Gastroesophageal sphincter (tissue), 3 donors: ENCODE results near the gene NR3C1.

Source experiments
- CTCF ChIP-seq, 4 experiments: fragments of 200-600 bp in 2 of 4; fragments of 450-650 bp in 2 of 4; sonication (generic) in 1 of 4; IDR thresholded peaks; one replicate each; pipeline ENCODE4 v1.5.1; 2017 to 2019; ENCODE audit warnings: antibody characterized with exemption in 4 of 4, mild to moderate bottlenecking in 2 of 4, moderate library complexity in 2 of 4
- EP300 ChIP-seq: sonication (generic); formaldehyde crosslinking; IDR thresholded peaks from one replicate; pipeline ENCODE4 v1.6.1; 2017; ENCODE audit warnings: antibody characterized with exemption, mild to moderate bottlenecking
- POLR2A ChIP-seq, 2 donors: fragments of 450-650 bp; IDR thresholded peaks; one replicate each; pipeline ENCODE4 v1.6.1; 2017; ENCODE audit warnings: antibody characterized with exemption in 2 of 2, mild to moderate bottlenecking in 2 of 2, moderate library complexity in 1 of 2
- POLR2AphosphoS5 ChIP-seq: sonication (generic); formaldehyde crosslinking; IDR thresholded peaks from one replicate; pipeline ENCODE4 v1.6.1; 2017; ENCODE audit warnings: antibody characterized with exemption

GRCh38 chr5:143383988-143384387, 19.5 kb downstream of the NR3C1 start:
- TF ChIP-seq CTCF (IDR thresholded peaks at IDR 0.05) (no peak), POLR2AphosphoS5 (no peak), POLR2A (IDR thresholded peaks at IDR 0.05) (no peak), EP300 (no peak)
